DMS53 treated with DMSO at 0.1 percent for 48 hours (cell line): Measurements from ENCODE around the gene LUC7L.

Experiments used
- DNase-seq: peaks from one replicate; lab custom pipeline; 2025; ENCODE audit not compliant: unreplicated experiment; lab: John Stamatoyannopoulos, UW

LUC7L gene

GRCh38 chr16:149024-149660 is 80.1 kb downstream of the LUC7L start:
- no peak for DNase-seq

GRCh38 chr16:146646-147045 is 82.6 kb downstream of the LUC7L start:
- no peak for DNase-seq

DNA sequence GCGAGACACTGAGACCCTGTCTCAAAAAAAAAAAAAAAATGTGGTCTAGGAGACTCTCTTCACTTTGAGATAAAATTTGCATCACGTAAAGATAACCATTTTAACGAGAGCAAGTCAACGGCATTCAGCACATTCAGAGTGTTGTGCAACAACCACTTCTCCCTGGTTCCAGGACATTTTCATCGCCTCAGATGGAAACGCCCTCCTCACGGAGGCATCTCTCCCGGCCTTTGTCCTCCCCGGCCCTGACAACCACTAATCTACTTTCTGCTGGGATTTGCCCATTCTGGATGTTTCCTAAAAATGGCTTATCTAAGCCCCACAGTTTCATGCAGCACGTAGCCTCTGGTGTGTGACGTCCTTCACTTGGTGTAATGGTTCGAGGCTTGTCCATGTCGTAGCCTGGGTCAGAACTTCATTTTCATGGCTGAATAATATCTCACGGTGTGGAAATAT is 84.4 kb downstream of the LUC7L start:
- DNase-seq: no peak

DNA sequence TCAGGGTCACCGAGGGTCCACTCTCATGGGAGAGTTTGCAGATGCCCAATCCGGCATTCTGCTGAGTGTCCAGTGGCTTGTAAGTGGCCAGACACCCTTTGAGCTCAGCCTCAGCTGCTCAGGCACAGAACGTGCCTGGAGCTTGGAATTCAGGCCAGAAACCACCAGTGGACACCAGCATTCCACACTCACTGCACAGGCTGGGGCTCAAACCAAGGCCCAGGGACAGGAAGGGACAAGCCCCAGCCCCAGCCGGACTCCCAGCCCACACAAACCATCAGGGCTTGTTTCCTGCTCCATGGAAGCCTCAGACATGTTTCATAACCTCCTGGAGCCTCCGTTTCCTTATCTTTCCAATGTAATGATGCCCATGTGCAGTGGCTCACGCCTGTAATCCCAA is 85.8 kb downstream of the LUC7L start:
- DNase-seq: no peak

GRCh38 chr16:143047-143446 is 86.2 kb downstream of the LUC7L start:
- no peak for DNase-seq

- DNase-seq: no peak
These were observed 86.8 kb downstream of the LUC7L start for GRCh38 chr16:142405-142967.

GRCh38 chr16:140175-140857 is 88.9 kb downstream of the LUC7L start:
- no peak for DNase-seq
